Hematopoietic multipotent progenitor cell treated with erythropoietin and hydrocortisone succinate and interleukin-3 and kit ligand, for 15 days (in vitro differentiated cells): ENCODE data around the gene PRICKLE4.

Experiments used
- DNase-seq: peaks from one replicate; pipeline ENCODE4 v3.0.0-alpha.2; 2015; ENCODE audit warnings: low spot score

PRICKLE4 gene

GRCh38 chr6:41780551-41781365 is at the start of gene PRICKLE4:
TSS of gene PRICKLE4 (plus strand) at chr6:41780782. CDS start at chr6:41783474, 2,692 bp downstream.
- peak; percentile 31 for DNase-seq

DNA sequence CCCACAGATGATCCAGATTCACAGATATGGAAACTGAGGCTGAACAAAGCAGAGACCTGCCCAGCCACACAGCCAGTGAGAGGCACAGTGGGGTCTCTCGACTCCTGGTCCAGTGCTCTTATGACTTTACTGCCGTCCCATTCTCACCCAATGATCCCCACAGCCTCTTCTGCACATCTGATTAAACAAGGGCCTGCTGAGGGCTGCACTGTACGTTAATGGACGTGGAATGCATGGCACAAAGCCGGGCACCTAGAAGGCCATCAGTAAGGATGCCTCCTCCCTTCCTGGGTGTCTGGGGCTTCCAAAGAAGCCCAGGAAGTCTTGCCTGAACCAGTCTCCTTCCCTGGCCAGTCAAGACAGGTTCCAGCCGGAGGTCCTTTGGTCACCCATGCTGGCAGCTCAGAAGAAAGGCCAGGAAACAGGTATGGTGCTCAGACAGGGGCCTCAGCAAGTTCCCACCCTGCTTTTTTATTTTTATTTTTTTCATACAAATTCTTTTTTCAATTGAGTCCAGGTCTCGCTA is 49.0 kb upstream of the PRICKLE4 start:
- DNase-seq: no peak

GRCh38 chr6:41732149-41732548 is 48.4 kb upstream of the PRICKLE4 start:
- DNase-seq: no peak

GRCh38 chr6:41732591-41733359 is 47.8 kb upstream of the PRICKLE4 start:
- no peak for DNase-seq

DNA sequence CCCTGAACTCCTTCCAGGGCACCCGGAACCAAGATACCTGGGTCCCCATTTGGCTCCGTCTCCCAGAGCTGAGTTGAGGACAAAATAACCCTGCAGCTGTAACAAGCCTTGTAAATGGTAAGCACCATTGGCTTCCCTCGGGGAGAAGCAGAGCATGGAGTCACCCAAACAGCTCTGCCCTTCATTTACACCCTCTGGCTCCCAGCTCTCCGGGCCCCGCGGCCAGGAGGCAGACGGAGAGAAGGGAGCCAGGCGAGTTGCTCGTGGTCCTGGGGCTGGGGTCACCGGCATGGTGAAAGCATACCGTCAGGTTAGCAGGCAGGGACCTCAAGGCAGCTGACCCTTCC is 47.2 kb upstream of the PRICKLE4 start:
- no peak for DNase-seq

GRCh38 chr6:41733707-41734665 is 46.6 kb upstream of the PRICKLE4 start:
- no peak for DNase-seq

DNA sequence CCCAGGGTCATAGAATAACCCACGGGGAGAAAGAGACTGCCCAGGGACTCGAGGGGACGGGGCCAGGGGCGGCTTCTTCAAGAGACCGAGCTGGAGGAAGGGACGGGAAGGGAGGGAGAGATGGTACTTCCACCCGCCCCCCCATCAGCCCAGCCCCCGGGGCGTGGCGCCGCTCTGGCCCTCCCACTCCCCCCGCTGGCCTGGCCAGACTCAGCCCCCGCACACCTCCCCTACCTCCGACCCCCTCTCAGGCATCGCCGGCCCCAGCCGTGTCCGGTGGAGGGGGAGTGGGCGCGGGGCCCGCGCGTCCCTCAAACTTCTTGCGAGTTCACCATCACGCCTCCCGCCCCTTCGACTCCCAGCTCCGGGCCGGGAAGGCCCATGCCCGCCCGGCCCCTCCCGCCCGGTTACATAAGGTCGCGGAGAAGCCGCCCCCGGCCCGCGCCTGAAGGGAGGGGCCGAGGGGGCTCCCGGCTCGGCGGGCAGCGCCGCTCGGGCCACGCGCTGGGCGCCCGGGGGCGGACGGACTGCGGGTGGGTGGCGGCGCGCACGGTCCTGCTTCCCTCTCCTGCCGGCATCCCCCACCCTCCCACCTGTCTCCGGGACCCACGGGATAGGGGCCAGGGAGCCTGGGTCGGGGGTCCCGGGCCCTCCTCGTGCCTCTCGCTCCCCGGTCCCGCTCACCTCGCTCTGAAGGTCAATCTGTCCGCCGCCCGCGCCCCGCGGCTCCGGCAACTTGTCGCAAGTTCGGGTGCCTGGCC is 45.7 kb upstream of the PRICKLE4 start:
- no peak for DNase-seq

GRCh38 chr6:41735427-41736185 is 45.0 kb upstream of the PRICKLE4 start, which contains the start of gene TFEB:
TSS of gene TFEB (minus strand) at chr6:41735608. CDS start at chr6:41691213, 44,395 bp downstream.
- peak; percentile 87 for DNase-seq

- DNase-seq: no peak
Measured at GRCh38 chr6:41736186-41736733, 44.3 kb upstream of the PRICKLE4 start.

DNA sequence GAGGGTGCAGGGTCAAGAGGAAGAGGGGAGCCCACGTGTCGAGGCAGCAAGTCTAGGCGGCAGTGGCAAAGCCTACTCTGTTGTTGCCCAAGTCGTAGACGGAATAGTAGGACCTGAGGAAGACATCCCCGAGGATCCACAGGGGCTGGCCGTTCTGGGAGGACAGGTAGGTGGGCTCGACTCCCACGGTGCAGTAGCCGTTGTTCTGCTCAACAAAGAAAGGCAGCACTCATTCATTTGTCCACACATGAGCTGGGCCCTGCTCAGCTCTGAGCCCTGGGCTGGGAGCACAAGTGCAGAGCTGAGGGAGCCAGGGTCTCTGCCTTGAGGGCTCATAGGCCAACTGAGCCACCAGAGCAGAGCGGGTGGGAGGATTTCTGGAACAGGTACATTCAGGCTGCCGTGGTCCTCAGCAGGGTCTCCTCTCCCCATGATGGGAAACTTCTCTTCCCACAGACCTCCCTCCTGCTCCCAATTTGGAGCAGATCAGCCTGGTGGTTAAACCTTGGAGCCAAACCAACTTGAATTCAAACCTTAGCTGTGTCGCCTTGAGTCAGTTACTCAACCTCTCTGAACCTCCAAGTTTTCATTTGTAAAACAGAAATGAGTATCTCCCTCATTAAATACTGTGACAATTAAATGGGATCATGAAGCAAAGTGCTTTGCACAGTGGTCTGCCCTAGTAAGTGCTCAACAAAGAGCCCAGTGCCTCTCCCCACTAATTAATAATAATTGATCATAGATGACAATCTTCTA is 43.6 kb upstream of the PRICKLE4 start:
- no peak for DNase-seq

DNA sequence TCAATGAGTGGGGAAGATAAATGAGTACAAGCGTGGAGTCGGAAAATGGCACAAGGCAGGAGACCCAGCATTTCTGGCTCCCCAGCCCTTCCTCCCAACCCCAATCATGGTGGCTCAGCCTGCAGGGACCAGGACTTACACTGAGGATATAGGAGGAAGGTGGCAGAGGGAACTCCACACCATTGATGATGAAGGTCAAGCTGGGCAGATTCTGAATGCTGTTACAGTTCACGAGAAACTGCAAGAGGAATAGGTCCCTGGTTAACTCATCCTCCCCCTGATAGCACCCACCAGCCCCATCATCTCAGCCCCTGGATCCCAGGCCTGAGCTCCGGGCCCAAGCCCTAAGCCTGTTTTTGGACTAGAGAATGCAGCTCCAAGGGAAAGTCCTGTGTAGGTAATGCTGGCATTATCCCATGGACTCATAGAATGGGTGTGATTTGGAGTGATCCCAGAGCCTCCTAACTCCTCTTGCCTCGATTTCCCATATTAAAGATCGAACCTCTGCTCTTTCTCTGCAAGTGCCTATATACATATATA is 42.9 kb upstream of the PRICKLE4 start:
- DNase-seq: no peak

DNA sequence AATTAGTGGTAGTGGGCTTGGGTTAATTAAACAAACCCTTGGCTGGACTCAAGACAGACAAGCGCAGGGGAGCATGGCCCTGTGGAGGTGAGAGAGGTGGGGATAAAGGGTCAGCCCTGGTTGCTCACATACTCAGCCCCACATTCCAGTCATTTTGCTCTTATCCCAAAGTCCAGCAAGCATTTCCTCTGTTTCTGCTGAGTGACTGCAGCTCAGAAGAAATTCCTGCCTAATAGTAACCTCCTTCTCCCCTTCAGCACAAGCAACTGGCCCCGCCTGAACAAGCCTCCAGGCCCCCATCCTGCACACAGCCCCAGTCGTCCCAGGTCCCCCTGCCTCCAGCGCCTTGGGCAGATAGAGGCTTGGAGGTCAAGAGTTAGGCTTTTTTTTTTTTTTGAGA is 41.5 kb upstream of the PRICKLE4 start:
- DNase-seq: no peak

GRCh38 chr6:41740366-41741162 is 40.0 kb upstream of the PRICKLE4 start:
- DNase-seq: no peak

DNA sequence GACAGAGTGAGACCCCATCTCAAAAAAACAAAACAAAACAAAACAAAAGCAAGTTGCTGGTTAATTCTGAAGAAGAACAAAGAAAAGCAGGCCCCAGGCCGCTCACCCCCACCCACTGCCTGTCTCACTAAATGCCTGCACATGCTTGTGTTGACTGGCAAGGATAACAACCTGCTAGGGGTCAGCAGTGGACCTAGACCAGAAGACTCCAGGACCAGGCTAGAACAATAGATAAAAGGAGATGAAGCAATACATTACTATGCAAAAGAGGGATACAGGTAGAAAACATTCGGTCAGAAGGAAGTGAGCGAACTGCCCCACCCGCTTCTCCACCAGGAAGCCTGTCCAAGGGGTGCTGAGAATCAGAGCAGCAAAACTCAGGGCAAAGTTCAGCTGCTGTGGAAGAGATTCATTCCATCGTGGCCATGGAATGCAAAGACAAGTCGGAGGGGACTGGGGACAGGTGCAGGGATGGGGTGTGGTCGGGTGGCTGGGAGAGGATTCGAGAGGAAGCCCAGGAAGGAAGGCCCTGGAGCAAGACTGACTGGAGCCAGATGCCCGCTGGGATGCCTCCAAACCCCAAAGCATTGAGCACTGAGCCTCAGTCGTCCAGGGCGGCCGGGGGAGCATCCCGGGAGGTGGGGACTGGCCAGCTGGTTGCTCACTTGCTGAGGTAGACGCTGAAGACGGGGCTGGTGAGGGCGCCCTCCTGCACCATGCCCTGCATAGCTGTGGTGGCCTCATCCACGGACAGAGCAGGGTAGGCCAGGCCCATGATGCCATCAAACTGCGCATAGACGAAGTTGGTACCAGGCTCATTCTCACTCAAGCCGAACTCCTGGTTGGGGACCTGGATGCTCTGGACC is 38.7 kb upstream of the PRICKLE4 start:
- DNase-seq: no peak

DNA sequence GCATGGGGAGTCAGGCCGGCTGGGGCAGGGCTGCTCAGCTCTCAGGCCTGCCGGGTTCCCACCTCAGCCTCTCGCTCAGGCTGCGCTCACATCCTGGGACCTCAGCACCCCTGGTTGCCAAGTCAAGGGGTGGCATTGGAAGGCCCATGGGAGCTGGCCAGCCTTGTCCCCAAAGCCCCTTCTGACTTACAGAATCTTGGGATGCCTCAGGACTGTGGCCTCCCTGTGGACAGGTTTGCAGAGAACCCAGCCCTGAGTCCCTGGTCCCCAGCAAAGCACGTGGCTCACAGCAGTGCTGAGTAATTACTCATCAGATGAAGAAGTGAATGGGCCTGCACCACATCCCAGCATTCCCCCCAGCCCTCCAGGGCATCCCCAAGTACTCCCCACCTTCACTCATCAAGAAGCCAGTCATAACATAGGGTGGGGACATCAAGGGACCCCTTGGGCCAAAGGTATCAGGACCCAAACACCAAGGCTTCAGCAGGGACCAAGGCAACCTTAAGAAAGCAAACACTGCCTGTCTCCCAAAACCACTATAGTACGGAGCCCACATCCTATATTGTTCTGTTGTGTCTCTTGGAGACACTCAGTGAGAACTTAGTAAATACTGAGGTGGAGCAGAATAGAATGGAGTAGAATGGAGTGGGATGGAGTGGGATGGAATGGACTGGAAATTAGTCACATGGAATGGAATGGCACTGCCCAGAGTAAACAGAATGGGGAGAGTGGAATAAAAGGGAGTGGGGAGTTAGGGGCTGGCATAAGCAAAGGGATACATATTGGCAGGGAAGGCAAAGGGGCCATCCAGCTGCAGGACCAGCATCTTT is 37.0 kb upstream of the PRICKLE4 start:
- DNase-seq: no peak

DNA sequence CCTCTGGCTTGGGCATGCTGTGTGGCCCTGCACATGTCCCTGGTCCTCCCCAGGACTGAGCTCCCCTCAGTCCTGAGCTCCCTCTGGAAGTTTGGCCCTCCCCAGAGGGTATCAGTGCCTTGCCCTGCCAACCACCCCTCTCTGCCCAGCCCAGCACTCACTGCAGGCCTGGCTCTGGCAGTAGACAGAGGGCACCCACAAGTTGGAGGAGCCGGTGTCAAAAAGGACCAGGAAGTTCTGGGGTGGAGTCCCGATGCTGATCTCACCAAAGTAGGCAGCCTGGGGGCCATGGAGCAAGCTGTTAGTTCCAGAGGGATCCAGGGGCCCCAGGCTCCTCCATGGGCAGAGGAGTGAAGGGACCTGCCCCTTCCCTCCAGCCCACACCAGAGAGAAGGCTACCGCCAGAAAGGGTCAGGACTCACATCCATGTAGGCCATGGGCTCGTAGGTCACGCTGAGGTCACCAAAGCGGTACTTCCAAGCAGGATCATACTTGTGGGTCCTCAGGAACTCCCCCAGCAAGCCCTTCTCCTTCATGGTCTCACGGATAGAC is 36.3 kb upstream of the PRICKLE4 start:
- no peak for DNase-seq
